ENCODE data around the gene EFNA4.
A peak's percentile ranks its signal among the peaks of the same experiment; 100 is the strongest.

EFNA4 gene

DNA sequence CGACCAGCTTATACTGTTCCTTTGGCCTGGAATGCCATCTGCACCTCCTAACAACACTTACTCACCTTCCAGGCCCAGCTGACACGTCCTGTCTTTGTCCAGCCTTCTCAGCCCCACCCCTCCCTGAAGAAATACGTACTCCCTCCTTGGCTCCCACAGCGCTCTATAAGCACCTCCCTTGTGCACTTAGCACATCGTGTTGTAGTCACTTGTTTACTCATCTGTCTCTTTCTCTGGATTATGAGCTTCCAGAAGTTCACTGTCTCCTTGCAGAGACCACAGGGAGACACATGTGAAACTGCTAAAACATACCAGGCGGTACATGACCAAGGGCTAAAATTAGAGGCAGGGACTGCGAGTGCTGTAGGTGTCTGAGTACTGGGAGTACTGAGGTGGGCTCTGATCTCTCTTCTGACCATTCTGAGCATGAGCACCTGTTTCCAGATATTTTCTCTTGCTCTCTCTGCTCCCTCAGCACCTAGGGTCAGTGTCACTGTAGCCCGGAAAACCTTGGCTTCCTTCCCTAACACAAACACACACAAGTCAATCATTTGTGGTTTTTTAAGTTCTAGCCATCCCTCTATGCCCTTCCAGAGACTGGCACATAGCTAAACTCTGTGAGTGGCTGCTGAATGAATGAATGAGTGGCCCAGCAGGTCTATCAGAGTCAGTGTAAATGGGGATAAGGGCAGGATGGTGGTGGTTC lies 24.8 kb upstream of the EFNA4 start:
- H3K9me3 ChIP-seq (ENCODE audit: low read length) = no peaks in the 10 kb centered on the region
- no peak overlapping the region for H2AFZ ChIP-seq (ENCODE audit: low read depth, low read length)
- H3K36me3 ChIP-seq (ENCODE audit: insufficient read depth, low read length) = no peaks in the 10 kb centered on the region
- no peaks in the 10 kb centered on the region for H3K4me1 ChIP-seq (ENCODE audit: insufficient read depth, low read length)
- no peak overlapping the region for H3K4me3 ChIP-seq (ENCODE audit: low read length)
- no peaks in the 10 kb centered on the region for H3K27me3 ChIP-seq (ENCODE audit: insufficient read depth, low read length)

- Histone ChIP-seq H3K4me3 (ENCODE audit: low read length) (no peak overlapping the region), H2AFZ (ENCODE audit: low read depth, low read length) (no peak overlapping the region), H3K27me3 (ENCODE audit: insufficient read depth, low read length) (no peaks in the 10 kb centered on the region), H3K4me1 (ENCODE audit: insufficient read depth, low read length) (no peaks in the 10 kb centered on the region), H3K36me3 (ENCODE audit: insufficient read depth, low read length) (no peaks in the 10 kb centered on the region), H3K9me3 (ENCODE audit: low read length) (no peaks in the 10 kb centered on the region)
Measured at GRCh38 chr1:155039308-155039669, 24.3 kb upstream of the EFNA4 start.

DNA sequence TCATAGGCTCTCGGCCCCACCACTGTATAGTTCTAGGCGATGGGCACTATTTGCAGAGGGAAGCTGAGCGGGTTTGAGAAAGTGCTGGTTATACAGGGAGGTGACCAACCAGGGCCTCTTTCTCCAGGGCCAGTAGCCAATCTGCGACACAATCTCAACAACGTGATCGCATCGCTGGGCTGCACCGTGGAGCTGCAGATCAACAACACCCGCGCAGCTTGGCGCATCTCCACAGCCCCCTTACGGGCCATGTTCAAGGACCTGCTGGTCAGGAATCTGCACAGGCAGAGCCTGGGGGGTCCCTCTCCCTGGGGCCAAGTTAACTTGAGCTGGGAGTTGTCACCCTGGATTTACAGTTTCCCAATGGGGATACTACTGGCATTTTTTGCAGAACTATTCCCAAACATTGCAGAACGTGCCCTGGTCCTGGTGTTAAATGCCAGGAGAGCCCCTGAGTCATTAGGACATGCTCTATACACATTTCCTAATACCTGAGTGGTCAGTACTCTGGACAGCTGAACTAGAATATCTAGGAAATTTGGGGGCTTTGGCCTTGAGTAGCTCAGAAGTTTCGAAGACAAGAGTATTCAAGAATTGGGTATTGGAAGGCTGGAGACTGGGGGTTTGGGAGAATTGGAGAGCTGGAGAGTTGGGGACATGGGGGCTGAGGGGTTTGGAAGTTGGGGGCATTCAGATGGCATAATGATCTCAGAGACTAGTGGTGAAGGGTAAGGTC lies 23.0 kb upstream of the EFNA4 start:
- H3K36me3 ChIP-seq (ENCODE audit: insufficient read depth, low read length) = no peaks in the 10 kb centered on the region
- peaks cover 2% of the 10 kb centered on the region for H3K4me1 ChIP-seq (ENCODE audit: insufficient read depth, low read length)
- H2AFZ ChIP-seq (ENCODE audit: low read depth, low read length) = no peak overlapping the region
- H3K4me3 ChIP-seq (ENCODE audit: low read length) = no peak overlapping the region
- H3K27me3 ChIP-seq (ENCODE audit: insufficient read depth, low read length) = no peaks in the 10 kb centered on the region
- no peaks in the 10 kb centered on the region for H3K9me3 ChIP-seq (ENCODE audit: low read length)

GRCh38 chr1:155042789-155043188 lies 20.8 kb upstream of the EFNA4 start:
- no peak overlapping the region for H3K4me3 ChIP-seq (ENCODE audit: low read length)
- no peaks in the 10 kb centered on the region for H3K27me3 ChIP-seq (ENCODE audit: insufficient read depth, low read length)
- H2AFZ ChIP-seq (ENCODE audit: low read depth, low read length) = no peak overlapping the region
- H3K4me1 ChIP-seq (ENCODE audit: insufficient read depth, low read length) = peaks cover 2% of the 10 kb centered on the region
- H3K36me3 ChIP-seq (ENCODE audit: insufficient read depth, low read length) = no peaks in the 10 kb centered on the region
- H3K9me3 ChIP-seq (ENCODE audit: low read length) = no peaks in the 10 kb centered on the region

GRCh38 chr1:155043301-155043702 lies 20.2 kb upstream of the EFNA4 start:
- no peaks in the 10 kb centered on the region for H3K9me3 ChIP-seq (ENCODE audit: low read length)

DNA sequence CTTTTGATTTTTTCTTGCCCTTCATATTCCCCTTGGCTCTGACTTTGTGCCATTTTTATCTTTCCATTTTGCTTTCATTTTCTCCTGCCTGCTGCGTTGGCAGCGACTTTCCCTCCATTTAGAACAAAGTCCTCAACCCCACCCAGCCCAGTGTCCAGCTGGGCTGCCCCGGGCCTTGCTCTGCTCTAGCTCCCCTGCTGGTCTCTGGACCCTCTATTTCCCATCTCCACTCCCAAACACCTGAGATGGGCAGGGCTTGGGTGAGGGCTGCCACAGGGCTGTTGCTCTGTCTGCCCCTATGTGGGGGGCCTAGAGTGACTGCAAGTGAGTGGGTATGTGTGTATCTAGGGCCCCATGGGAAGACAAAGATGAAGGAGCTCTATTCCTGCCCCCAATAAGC lies 19.7 kb upstream of the EFNA4 start:
- Histone ChIP-seq H3K36me3 (ENCODE audit: insufficient read depth, low read length) (no peaks in the 10 kb centered on the region), H3K4me3 (ENCODE audit: low read length) (no peak overlapping the region), H3K9me3 (ENCODE audit: low read length) (no peaks in the 10 kb centered on the region), H3K27me3 (ENCODE audit: insufficient read depth, low read length) (no peaks in the 10 kb centered on the region), H2AFZ (ENCODE audit: low read depth, low read length) (no peak overlapping the region), H3K4me1 (ENCODE audit: insufficient read depth, low read length) (peaks cover 2% of the 10 kb centered on the region)

More at GRCh38 chr1:155043301-155043702, 20.2 kb upstream of the EFNA4 start:
- Histone ChIP-seq H3K36me3 (ENCODE audit: insufficient read depth, low read length) (no peaks in the 10 kb centered on the region), H2AFZ (ENCODE audit: low read depth, low read length) (no peak overlapping the region), H3K4me3 (ENCODE audit: low read length) (no peak overlapping the region), H3K4me1 (ENCODE audit: insufficient read depth, low read length) (peaks cover 2% of the 10 kb centered on the region), H3K27me3 (ENCODE audit: insufficient read depth, low read length) (no peaks in the 10 kb centered on the region)

DNA sequence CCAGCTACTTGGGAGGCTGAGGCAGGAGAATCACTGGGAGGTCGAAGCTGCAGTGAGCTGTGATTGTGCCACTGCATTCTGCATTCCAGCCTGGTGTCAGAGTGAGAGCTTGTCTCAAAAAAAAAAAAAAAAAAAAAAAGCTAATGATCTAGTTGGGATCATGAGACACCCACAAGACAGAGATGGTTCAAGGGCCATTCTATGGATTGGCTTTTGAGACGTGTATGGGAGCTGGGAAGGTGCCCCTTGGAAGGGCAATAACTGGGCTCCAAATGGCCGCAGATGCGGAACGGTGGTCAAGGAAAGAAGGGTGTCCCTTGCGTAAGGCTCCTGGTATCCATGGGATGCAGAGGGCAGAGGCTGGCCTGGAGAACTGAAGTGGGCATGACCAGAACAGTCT lies 19.2 kb upstream of the EFNA4 start:
- Histone ChIP-seq H3K9me3 (ENCODE audit: low read length) (no peaks in the 10 kb centered on the region), H3K27me3 (ENCODE audit: insufficient read depth, low read length) (no peaks in the 10 kb centered on the region), H2AFZ (ENCODE audit: low read depth, low read length) (no peak overlapping the region), H3K4me3 (ENCODE audit: low read length) (no peak overlapping the region), H3K4me1 (ENCODE audit: insufficient read depth, low read length) (peaks cover 2% of the 10 kb centered on the region), H3K36me3 (ENCODE audit: insufficient read depth, low read length) (no peaks in the 10 kb centered on the region)

GRCh38 chr1:155044812-155045657 lies 18.5 kb upstream of the EFNA4 start:
- H3K36me3 ChIP-seq (ENCODE audit: insufficient read depth, low read length) = no peaks in the 10 kb centered on the region
- no peaks in the 10 kb centered on the region for H3K27me3 ChIP-seq (ENCODE audit: insufficient read depth, low read length)
- H3K9me3 ChIP-seq (ENCODE audit: low read length) = no peaks in the 10 kb centered on the region
- H2AFZ ChIP-seq (ENCODE audit: low read depth, low read length) = no peak overlapping the region
- peaks cover 9% of the 10 kb centered on the region for H3K4me1 ChIP-seq (ENCODE audit: insufficient read depth, low read length)
- H3K4me3 ChIP-seq (ENCODE audit: low read length) = no peak overlapping the region

- H3K9me3 ChIP-seq (ENCODE audit: low read length) = no peaks in the 10 kb centered on the region
- no peak overlapping the region for H3K4me3 ChIP-seq (ENCODE audit: low read length)
- H3K4me1 ChIP-seq (ENCODE audit: insufficient read depth, low read length) = peaks cover 26% of the 10 kb centered on the region
- H3K27me3 ChIP-seq (ENCODE audit: insufficient read depth, low read length) = no peaks in the 10 kb centered on the region
- no peak overlapping the region for H2AFZ ChIP-seq (ENCODE audit: low read depth, low read length)
- no peaks in the 10 kb centered on the region for H3K36me3 ChIP-seq (ENCODE audit: insufficient read depth, low read length)
Measured at GRCh38 chr1:155048449-155049334, 14.8 kb upstream of the EFNA4 start.

DNA sequence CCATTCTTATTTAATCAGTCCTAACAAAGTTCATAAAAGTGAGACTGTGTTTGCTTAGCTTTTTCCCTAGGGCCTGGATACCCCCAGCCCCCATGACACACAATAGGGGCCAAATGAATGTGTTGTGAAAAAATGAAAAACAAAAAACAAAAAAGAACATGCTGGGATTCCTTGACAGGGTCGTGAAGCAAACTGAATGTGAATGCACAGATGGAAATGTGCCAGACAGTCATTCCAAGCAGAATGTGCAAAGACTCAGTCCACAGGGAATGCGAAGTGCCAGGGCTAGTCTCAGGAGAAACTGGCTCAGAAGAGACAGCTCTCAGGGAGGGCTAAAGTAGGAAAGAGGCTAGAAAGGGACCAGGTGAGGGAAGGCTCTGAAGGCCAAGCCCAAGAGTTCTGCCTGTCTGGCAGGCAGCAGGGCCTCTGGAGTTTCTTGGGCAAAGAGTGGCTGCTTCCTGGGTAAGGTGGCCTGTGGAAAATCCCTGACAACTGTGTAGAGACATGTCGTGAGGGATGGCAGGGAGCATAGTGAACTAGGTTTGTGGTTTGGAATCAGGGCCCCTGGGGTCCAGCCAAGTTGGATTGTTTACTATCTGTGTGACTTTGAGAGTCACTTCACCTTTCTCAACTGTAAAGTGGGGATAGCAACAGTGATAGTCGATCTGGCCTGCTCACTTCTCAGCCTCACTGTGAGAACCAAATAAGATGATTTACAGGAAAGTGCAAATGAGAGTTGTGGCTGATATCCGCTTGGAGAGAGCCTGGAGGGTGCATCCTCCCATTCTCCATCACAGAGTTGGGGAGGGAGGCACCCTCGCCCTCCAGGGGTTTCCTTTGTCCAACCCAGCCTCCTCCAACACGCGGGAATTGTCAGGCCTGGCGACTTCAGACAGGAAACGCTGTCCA lies 13.6 kb upstream of the EFNA4 start:
- Histone ChIP-seq H2AFZ (ENCODE audit: low read depth, low read length) (peak overlapping the region; percentile 74), H3K9me3 (ENCODE audit: low read length) (no peaks in the 10 kb centered on the region), H3K4me1 (ENCODE audit: insufficient read depth, low read length) (peaks cover 24% of the 10 kb centered on the region), H3K4me3 (ENCODE audit: low read length) (peak overlapping the region; percentile 80), H3K36me3 (ENCODE audit: insufficient read depth, low read length) (no peaks in the 10 kb centered on the region), H3K27me3 (ENCODE audit: insufficient read depth, low read length) (no peaks in the 10 kb centered on the region)

GRCh38 chr1:155050560-155051341 lies 12.8 kb upstream of the EFNA4 start, which contains the start of gene ADAM15:
Gene ADAM15, plus strand, starts transcription at chr1:155051316. Its CDS starts 71 bp downstream, at chr1:155051387.
- Histone ChIP-seq H2AFZ (ENCODE audit: low read depth, low read length) (peak within 1 kb of the TSS; percentile 91), H3K27me3 (ENCODE audit: insufficient read depth, low read length) (no peaks in the 10 kb centered on the region), H3K9me3 (ENCODE audit: low read length) (no peaks in the 10 kb centered on the region), H3K36me3 (ENCODE audit: insufficient read depth, low read length) (peaks cover 2% of the 10 kb centered on the region), H3K4me1 (ENCODE audit: insufficient read depth, low read length) (peaks cover 24% of the 10 kb centered on the region), H3K4me3 (ENCODE audit: low read length) (peak within 1 kb of the TSS; percentile 80)

Measured in neuron (in vitro differentiated cells).